H1 (cell line): ENCODE measurements around the gene LTBP4. TPM values are rescaled to one million over a fixed set of nuclear protein-coding genes. Genes with fewer than 3 reads are reported as not detected.

Source experiments
- KDM1A ChIP-seq: fragments of 200-600, 300-600 bp; sonication (generic); IDR thresholded peaks from 2 replicates; pipeline ENCODE4 v1.7.1; 2016; ENCODE audit warnings: mild to moderate bottlenecking, low read length, borderline replicate concordance
- polyA plus RNA-seq, 7 experiments: library from polyadenylated mRNA; depleted of rRNA in 3 of 7; stranded (reverse) in 5 of 7; unstranded in 2 of 7; fragments of >200 nt in 5 of 7; fragments of 200-250 nt in 2 of 7; gene quantifications; 1 replicate in 5 of 7; 2 replicates in 1 of 7; 4 replicates in 1 of 7; pipeline versions ENCODE4 v1.2.1 to v1.2.3, GENCODE V29; 2011 to 2013; ENCODE audit warnings: missing spikeins in 2 of 7, mixed read lengths in 2 of 7
- total RNA-seq: library from RNA; stranded (reverse); fragmentation: NEBNext Ultra II Directional; extraction: Animal tissue kit (Norgen Biotek cat#: 25700); gene quantifications from 2 replicates; pipeline ENCODE4 v1.2.1, GENCODE V29; 2021

The LTBP4 gene
- total and polyA plus RNA-seq, 2 of the 8 experiments (the other 6 are each of a cell fraction or from before 2014, with no cell fraction given) = 54.5 to 77.1 TPM

DNA sequence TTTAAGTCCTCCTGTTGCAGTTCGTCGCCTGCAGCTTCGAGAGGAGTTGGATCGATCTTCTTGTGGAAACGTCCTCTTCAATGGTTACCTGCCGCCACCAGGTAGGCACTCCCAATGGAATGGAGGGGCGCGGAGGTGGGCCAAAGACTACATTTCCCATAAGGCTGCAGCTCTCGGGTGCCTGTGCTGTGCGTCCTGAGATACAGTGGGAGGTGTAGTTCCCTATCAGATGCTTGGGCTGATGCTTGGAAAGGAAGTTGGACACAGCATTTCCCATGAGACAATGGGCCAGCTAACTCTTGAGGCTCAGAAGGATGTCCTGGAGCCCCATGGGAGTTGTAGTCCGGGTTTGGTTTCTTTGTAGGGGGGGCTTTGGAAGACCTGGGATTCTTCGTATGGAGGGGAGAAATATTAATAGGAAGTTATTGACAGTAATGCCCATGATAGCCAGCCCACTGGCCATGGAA, 22.7 kb upstream of the LTBP4 start (continued):
- TF ChIP-seq KDM1A = no peak
